DND-41 (cell line): ENCODE results near the gene SLC15A5.

Source experiments
- ATAC-seq: fragments of 200-7000 bp; cut with Tn5 transposase; 3 replicates; pipeline ENCODE4 v1.9.1; 2021; ENCODE audit warnings: low read depth; ENCODE audit not compliant: insufficient read depth
- DNase-seq: peaks from one replicate; pipeline ENCODE4 v3.0.0-alpha.2; 2020
- H2AFZ ChIP-seq: 2 replicates; pipeline ENCODE4 v1.6.0; 2012; ENCODE audit warnings: low read depth, low read length
- H3K27ac ChIP-seq: 2 replicates; pipeline ENCODE4 v1.5.1; 2012; ENCODE audit warnings: low read length, inconsistent platforms
- H3K27me3 ChIP-seq: fragments of 200-600 bp; sonication (generic); 2 replicates; pipeline ENCODE4 v1.6.0; 2012; ENCODE audit warnings: low read length, mild to moderate bottlenecking, inconsistent platforms; ENCODE audit not compliant: insufficient read depth, poor library complexity
- H3K36me3 ChIP-seq: 2 replicates; pipeline ENCODE4 v1.5.1; 2012; ENCODE audit warnings: low read length, inconsistent platforms; ENCODE audit not compliant: insufficient read depth
- H3K4me1 ChIP-seq: 2 replicates; pipeline ENCODE4 v1.5.1; 2012; ENCODE audit warnings: mild to moderate bottlenecking, low read length; ENCODE audit not compliant: insufficient read depth
- H3K4me2 ChIP-seq: 2 replicates; pipeline ENCODE4 v1.6.0; 2012; ENCODE audit warnings: mild to moderate bottlenecking, moderate library complexity, low read length, inconsistent platforms; ENCODE audit not compliant: insufficient read depth
- H3K4me3 ChIP-seq, 2 experiments: fragments of 200-600 bp in 1 of 2; shearing (Covaris generic) in 1 of 2; 2 replicates each; pipeline ENCODE4 v1.5.1; 2012 to 2016; ENCODE audit warnings: inconsistent platforms in 2 of 2, low read length in 2 of 2, mild to moderate bottlenecking in 2 of 2, low read depth in 1 of 2, moderate library complexity in 1 of 2
- H3K79me2 ChIP-seq: 2 replicates; pipeline ENCODE4 v1.6.0; 2012; ENCODE audit warnings: low read length, inconsistent platforms; ENCODE audit not compliant: insufficient read depth
- H3K9ac ChIP-seq: 2 replicates; pipeline ENCODE4 v1.6.0; 2012; ENCODE audit warnings: low read depth, mild to moderate bottlenecking, inconsistent platforms, low read length, moderate library complexity
- H3K9me3 ChIP-seq: 2 replicates; pipeline ENCODE4 v1.5.1; 2012; ENCODE audit warnings: low read length, moderate library complexity, mild to moderate bottlenecking, inconsistent platforms; ENCODE audit not compliant: insufficient read depth, severe bottlenecking
- H4K20me1 ChIP-seq: 2 replicates; pipeline ENCODE4 v1.6.0; 2012; ENCODE audit warnings: low read length; ENCODE audit not compliant: insufficient read depth
- EZH2 ChIP-seq: IDR thresholded peaks from 3 replicates; pipeline ENCODE4 v1.6.1; 2012; ENCODE audit warnings: borderline replicate concordance, low read depth, mild to moderate bottlenecking, moderate library complexity, low read length, inconsistent platforms; ENCODE audit not compliant: severe bottlenecking
- TF ChIP-seq, protein P1 (sequence below): IDR thresholded peaks from 2 replicates; pipeline ENCODE4 v1.5.1; 2012; ENCODE audit warnings: borderline replicate concordance, low read length, moderate library complexity, mild to moderate bottlenecking; ENCODE audit not compliant: poor library complexity, severe bottlenecking; ENCODE audit errors: extremely low read depth

Gene SLC15A5

DNA sequence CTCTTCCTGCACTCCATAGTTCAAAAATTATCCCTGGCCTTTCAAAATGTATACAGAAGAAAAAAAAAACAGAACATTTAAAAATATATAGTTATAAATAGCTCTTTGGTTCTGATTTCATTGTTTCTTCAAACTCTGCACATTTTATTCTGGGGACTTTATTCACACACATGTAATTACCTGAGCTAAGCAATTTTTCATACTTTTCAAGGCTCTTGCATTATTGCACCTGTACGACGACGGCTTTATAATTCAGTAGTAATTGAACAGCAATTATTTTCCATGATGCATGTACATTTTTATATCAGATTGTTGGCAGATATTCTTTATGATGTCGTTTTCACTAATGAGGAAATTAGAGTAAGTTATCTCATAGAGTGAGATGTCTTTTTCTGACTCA is 13.5 kb upstream of the SLC15A5 start:
- ATAC-seq, result no peak
- H2AFZ ChIP-seq, result no peak overlapping the region
- no peak overlapping the region for H3K4me3 ChIP-seq
- no peak overlapping the region for H3K9ac ChIP-seq
- H3K4me2 ChIP-seq, result no peak overlapping the region
- H3K27ac ChIP-seq, result no peak overlapping the region
- TF ChIP-seq EZH2, result no peak
- TF ChIP-seq, protein P1, sequence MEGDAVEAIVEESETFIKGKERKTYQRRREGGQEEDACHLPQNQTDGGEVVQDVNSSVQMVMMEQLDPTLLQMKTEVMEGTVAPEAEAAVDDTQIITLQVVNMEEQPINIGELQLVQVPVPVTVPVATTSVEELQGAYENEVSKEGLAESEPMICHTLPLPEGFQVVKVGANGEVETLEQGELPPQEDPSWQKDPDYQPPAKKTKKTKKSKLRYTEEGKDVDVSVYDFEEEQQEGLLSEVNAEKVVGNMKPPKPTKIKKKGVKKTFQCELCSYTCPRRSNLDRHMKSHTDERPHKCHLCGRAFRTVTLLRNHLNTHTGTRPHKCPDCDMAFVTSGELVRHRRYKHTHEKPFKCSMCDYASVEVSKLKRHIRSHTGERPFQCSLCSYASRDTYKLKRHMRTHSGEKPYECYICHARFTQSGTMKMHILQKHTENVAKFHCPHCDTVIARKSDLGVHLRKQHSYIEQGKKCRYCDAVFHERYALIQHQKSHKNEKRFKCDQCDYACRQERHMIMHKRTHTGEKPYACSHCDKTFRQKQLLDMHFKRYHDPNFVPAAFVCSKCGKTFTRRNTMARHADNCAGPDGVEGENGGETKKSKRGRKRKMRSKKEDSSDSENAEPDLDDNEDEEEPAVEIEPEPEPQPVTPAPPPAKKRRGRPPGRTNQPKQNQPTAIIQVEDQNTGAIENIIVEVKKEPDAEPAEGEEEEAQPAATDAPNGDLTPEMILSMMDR, result no peak
- H3K9me3 ChIP-seq, result no peaks in the 10 kb centered on the region
- H4K20me1 ChIP-seq, result no peaks in the 10 kb centered on the region
- no peaks in the 10 kb centered on the region for H3K79me2 ChIP-seq
- no peaks in the 10 kb centered on the region for H3K36me3 ChIP-seq
- H3K4me1 ChIP-seq, result no peaks in the 10 kb centered on the region
- DNase-seq, result no peak
- no peaks in the 10 kb centered on the region for H3K27me3 ChIP-seq

DNA sequence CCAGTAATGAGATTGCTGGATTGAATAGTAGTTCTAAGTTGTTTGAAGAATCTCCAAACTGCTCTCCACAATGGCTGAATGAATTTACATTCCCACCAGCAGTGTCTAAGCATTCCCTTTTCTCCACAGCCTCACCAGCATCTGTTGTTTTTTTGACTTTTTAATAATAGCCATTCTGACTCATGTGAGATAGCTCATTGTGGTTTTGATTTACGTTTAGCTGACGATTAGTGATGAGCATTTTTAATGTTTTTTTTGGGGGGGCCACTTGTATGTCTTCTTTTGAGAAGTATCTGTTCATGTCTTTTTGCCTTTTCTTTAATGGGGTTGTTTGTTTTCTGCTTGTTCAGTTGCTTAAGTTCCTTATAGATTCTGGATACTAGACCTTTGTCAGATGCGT is 8.1 kb upstream of the SLC15A5 start:
- Histone ChIP-seq H3K27ac (no peak overlapping the region), H3K4me2 (no peak overlapping the region), H2AFZ (no peak overlapping the region), H3K27me3 (no peaks in the 10 kb centered on the region), H3K4me1 (no peaks in the 10 kb centered on the region), H3K4me3 (no peak overlapping the region), H3K36me3 (no peaks in the 10 kb centered on the region), H3K9ac (no peak overlapping the region), H4K20me1 (no peaks in the 10 kb centered on the region), H3K79me2 (no peaks in the 10 kb centered on the region), H3K9me3 (no peaks in the 10 kb centered on the region)
- no peak for TF ChIP-seq EZH2
- TF ChIP-seq, protein P1, result no peak
- no peak for ATAC-seq
- DNase-seq, result no peak

DNA sequence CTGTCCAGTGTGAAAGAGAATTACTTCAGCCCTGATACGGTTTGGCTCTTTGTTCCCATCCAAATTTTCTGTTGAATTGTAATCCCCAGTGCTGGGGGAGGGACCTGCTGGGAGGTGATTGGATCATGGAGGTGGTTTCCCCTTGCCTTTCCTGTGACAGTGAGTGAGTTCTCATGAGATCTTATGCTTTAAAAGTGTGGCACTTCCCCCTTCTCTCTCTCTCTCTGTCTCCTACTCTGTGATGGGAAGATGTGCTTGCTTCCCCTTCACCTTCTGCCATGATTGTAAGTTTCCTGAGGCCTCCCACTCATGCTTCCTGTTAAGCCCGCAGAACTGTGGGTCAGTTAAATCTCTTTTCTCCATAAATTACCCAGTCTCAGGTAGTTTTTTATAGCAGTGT is 5.5 kb upstream of the SLC15A5 start:
- Histone ChIP-seq H2AFZ (no peak overlapping the region), H3K4me1 (no peaks in the 10 kb centered on the region), H3K79me2 (no peaks in the 10 kb centered on the region), H3K27me3 (no peaks in the 10 kb centered on the region), H3K4me2 (no peak overlapping the region), H3K27ac (no peak overlapping the region), H3K9me3 (no peaks in the 10 kb centered on the region), H3K4me3 (no peak overlapping the region), H3K9ac (no peak overlapping the region), H4K20me1 (no peaks in the 10 kb centered on the region), H3K36me3 (no peaks in the 10 kb centered on the region)
- TF ChIP-seq, protein P1, result no peak
- TF ChIP-seq EZH2, result no peak
- no peak for ATAC-seq
- DNase-seq, result no peak

DNA sequence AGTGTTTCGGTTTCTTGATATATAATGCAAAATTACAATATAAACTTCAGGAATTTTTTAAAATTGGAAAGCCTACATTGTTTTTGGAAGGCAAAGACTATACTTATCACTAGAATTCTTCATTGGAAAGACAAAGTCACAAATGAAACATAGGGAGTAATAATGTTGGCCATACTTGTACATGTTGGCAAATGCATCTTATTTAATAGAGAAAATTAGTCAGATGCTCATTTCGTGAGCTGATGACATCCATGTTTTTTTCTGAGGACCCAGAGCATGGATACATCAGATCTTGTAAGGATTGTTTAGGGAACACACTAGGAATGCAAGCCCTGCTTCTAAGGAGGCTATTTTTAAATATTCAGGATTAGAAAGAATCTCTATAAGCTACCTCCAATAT is 4.6 kb upstream of the SLC15A5 start:
- no peak for DNase-seq
- Histone ChIP-seq H3K9ac (no peak overlapping the region), H3K27ac (no peak overlapping the region), H3K4me3 (no peak overlapping the region), H3K4me1 (no peaks in the 10 kb centered on the region), H3K79me2 (no peaks in the 10 kb centered on the region), H3K9me3 (no peaks in the 10 kb centered on the region), H3K27me3 (no peaks in the 10 kb centered on the region), H3K36me3 (no peaks in the 10 kb centered on the region), H2AFZ (no peak overlapping the region), H4K20me1 (no peaks in the 10 kb centered on the region), H3K4me2 (no peak overlapping the region)
- TF ChIP-seq, protein P1, result no peak
- no peak for TF ChIP-seq EZH2
- no peak for ATAC-seq
